ENCODE data around the gene WNK2.

The WNK2 gene

GRCh38 chr9:93159601-93160471, 24.1 kb upstream of the WNK2 start:
- no peak overlapping the region for H3K4me3 ChIP-seq (ENCODE audit: low read depth, low read length)
- DNase-seq (ENCODE audit: low read depth), result peak; percentile 40

GRCh38 chr9:93161786-93162562, 22.0 kb upstream of the WNK2 start:
- H3K4me3 ChIP-seq (ENCODE audit: low read depth, low read length), result no peak overlapping the region
- no peak for DNase-seq (ENCODE audit: low read depth)

- no peak for DNase-seq (ENCODE audit: low read depth)
- H3K4me3 ChIP-seq (ENCODE audit: low read depth, low read length), result no peak overlapping the region
These were observed 19.9 kb upstream of the WNK2 start for GRCh38 chr9:93164085-93164484.

GRCh38 chr9:93166699-93167098, 17.2 kb upstream of the WNK2 start:
- DNase-seq (ENCODE audit: low read depth), result no peak
- no peak overlapping the region for H3K4me3 ChIP-seq (ENCODE audit: low read depth, low read length)

- no peak overlapping the region for H3K4me3 ChIP-seq (ENCODE audit: low read depth, low read length)
- DNase-seq (ENCODE audit: low read depth), result no peak
These were observed 16.8 kb upstream of the WNK2 start for GRCh38 chr9:93167185-93167584.

GRCh38 chr9:93167838-93168237, 16.1 kb upstream of the WNK2 start:
- H3K4me3 ChIP-seq (ENCODE audit: low read depth, low read length), result no peak overlapping the region
- DNase-seq (ENCODE audit: low read depth), result no peak

- H3K4me3 ChIP-seq (ENCODE audit: low read depth, low read length), result no peak overlapping the region
These were observed 15.4 kb upstream of the WNK2 start for GRCh38 chr9:93168581-93168980.

GRCh38 chr9:93169444-93169843, 14.5 kb upstream of the WNK2 start:
- DNase-seq (ENCODE audit: low read depth), result no peak
- H3K4me3 ChIP-seq (ENCODE audit: low read depth, low read length), result no peak overlapping the region

More at GRCh38 chr9:93168581-93168980, 15.4 kb upstream of the WNK2 start:
- DNase-seq (ENCODE audit: low read depth), result no peak

- H3K4me3 ChIP-seq (ENCODE audit: low read depth, low read length), result no peak overlapping the region
- no peak for DNase-seq (ENCODE audit: low read depth)
These were observed 13.4 kb upstream of the WNK2 start for GRCh38 chr9:93170571-93170970.

GRCh38 chr9:93171261-93171990, 12.5 kb upstream of the WNK2 start:
- no peak overlapping the region for H3K4me3 ChIP-seq (ENCODE audit: low read depth, low read length)
- DNase-seq (ENCODE audit: low read depth), result no peak

GRCh38 chr9:93172666-93173364, 11.1 kb upstream of the WNK2 start:
- no peak overlapping the region for H3K4me3 ChIP-seq (ENCODE audit: low read depth, low read length)

GRCh38 chr9:93173365-93174051, 10.4 kb upstream of the WNK2 start:
- DNase-seq (ENCODE audit: low read depth), result no peak

More at GRCh38 chr9:93172666-93173364, 11.1 kb upstream of the WNK2 start:
- DNase-seq (ENCODE audit: low read depth), result no peak

GRCh38 chr9:93174976-93175375, 9.0 kb upstream of the WNK2 start:
- no peak overlapping the region for H3K4me3 ChIP-seq (ENCODE audit: low read depth, low read length)
- no peak for DNase-seq (ENCODE audit: low read depth)

More at GRCh38 chr9:93173365-93174051, 10.4 kb upstream of the WNK2 start:
- no peak overlapping the region for H3K4me3 ChIP-seq (ENCODE audit: low read depth, low read length)

- DNase-seq (ENCODE audit: low read depth), result no peak
- H3K4me3 ChIP-seq (ENCODE audit: low read depth, low read length), result no peak overlapping the region
These were observed 6.3 kb upstream of the WNK2 start for GRCh38 chr9:93177676-93178075.

- DNase-seq (ENCODE audit: low read depth), result no peak
- no peak overlapping the region for H3K4me3 ChIP-seq (ENCODE audit: low read depth, low read length)
These were observed 4.8 kb upstream of the WNK2 start for GRCh38 chr9:93178851-93179786.

GRCh38 chr9:93180938-93181337, 3.0 kb upstream of the WNK2 start:
- no peak for DNase-seq (ENCODE audit: low read depth)
- no peak overlapping the region for H3K4me3 ChIP-seq (ENCODE audit: low read depth, low read length)

GRCh38 chr9:93181672-93182435, 2.1 kb upstream of the WNK2 start:
- DNase-seq (ENCODE audit: low read depth), result no peak
- H3K4me3 ChIP-seq (ENCODE audit: low read depth, low read length), result no peak overlapping the region
